ENCODE data around the gene ATG2B.

GRCh38 chr14:96309133-96309895 lies 53.8 kb downstream of the ATG2B start:
- no peak for TF ChIP-seq E2F4 (CRISPR knock-in tag; IDR thresholded peaks at IDR 0.05; ENCODE audit: low read depth)
- no peak for TF ChIP-seq EZH2 (IDR thresholded peaks at IDR 0.05; ENCODE audit: borderline replicate concordance, low read depth, low read length)
- TF ChIP-seq PHF8 (IDR thresholded peaks at IDR 0.05; ENCODE audit: borderline replicate concordance, low read length), result no peak
- no peak for TF ChIP-seq NFIC (IDR thresholded peaks at IDR 0.05)
- no peak for TF ChIP-seq RBBP5 (IDR thresholded peaks at IDR 0.05; ENCODE audit: borderline replicate concordance, insufficient read depth, low read length, poor library complexity, severe bottlenecking)
- no peak for TF ChIP-seq ZNF124 (CRISPR knock-in tag; IDR thresholded peaks at IDR 0.05)
- TF ChIP-seq, protein P1, sequence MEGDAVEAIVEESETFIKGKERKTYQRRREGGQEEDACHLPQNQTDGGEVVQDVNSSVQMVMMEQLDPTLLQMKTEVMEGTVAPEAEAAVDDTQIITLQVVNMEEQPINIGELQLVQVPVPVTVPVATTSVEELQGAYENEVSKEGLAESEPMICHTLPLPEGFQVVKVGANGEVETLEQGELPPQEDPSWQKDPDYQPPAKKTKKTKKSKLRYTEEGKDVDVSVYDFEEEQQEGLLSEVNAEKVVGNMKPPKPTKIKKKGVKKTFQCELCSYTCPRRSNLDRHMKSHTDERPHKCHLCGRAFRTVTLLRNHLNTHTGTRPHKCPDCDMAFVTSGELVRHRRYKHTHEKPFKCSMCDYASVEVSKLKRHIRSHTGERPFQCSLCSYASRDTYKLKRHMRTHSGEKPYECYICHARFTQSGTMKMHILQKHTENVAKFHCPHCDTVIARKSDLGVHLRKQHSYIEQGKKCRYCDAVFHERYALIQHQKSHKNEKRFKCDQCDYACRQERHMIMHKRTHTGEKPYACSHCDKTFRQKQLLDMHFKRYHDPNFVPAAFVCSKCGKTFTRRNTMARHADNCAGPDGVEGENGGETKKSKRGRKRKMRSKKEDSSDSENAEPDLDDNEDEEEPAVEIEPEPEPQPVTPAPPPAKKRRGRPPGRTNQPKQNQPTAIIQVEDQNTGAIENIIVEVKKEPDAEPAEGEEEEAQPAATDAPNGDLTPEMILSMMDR (IDR thresholded peaks at IDR 0.05 in 2 of 3, conservative IDR thresholded peaks at IDR 0.05 in 1 of 3; ENCODE audit: insufficient read depth in 2 of 3, low read depth in 1 of 3, low read length in 3 of 3), result no peak
- TF ChIP-seq HINFP (tag; conservative IDR thresholded peaks at IDR 0.05; ENCODE audit: low read depth), result no peak
